NCI-H2107 treated with DMSO at 0.1 percent for 48 hours (cell line): ENCODE results near the gene RCN2.
"Not testable (repeated sequence)": the region's sequence is repeated elsewhere in the genome, so short reads cannot be mapped to it uniquely, and the experiment has no call there.

ENCODE experiments used
- DNase-seq: peaks from one replicate; lab custom pipeline; 2025; ENCODE audit not compliant: unreplicated experiment; lab: John Stamatoyannopoulos, UW

Gene RCN2, protein sequence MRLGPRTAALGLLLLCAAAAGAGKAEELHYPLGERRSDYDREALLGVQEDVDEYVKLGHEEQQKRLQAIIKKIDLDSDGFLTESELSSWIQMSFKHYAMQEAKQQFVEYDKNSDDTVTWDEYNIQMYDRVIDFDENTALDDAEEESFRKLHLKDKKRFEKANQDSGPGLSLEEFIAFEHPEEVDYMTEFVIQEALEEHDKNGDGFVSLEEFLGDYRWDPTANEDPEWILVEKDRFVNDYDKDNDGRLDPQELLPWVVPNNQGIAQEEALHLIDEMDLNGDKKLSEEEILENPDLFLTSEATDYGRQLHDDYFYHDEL

GRCh38 chr15:76931397-76932134 is at the start of gene RCN2:
Gene RCN2 (plus strand): TSS chr15:76931749. CDS start chr15:76931842, 93 bp downstream.
- DNase-seq = peak; percentile 37

- no peak for DNase-seq
Observed at GRCh38 chr15:76885212-76885611, 46.3 kb upstream of the RCN2 start.

DNA sequence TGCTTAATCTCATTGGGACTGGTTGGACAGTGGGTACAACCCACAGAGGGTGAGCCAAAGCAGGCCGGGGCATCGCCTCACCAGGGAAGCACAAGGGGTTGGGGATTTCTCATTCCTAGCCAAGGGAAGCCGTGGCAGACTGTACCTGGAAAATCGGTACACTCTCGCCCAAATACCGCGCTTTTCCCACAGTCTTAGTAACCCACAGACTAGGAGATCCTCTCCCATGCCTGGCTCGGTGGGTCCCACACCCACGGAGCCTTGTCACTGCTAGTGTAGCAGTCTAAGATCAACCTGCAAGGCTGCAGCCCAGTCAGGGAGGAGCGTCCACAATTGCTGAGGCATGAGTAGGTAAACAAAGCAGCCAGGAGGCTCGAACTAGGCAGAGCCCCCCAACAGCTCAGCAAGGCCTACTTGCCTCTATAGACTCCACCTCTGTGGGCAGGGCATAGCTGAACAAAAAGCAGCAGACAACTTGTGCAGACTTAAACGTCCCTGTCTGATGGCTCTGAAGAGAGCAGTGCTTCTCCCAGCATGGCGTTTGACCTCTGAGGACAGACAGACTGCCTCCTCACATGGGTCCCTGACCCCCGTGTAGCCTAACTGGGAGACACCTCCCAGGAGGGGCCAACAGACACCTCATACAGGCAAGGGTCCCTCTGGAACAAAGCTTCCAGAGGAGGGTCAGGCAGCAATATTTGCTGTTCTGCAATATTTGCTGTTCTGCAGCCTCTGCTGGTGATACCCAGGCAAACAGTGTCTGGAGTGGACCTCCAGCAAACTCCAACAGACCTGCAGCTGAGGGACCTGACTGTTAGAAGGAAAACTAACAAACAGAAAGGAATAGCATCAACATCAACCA is 44.0 kb upstream of the RCN2 start:
- not testable (repeated sequence) for DNase-seq

- not testable (repeated sequence) for DNase-seq
Observed at GRCh38 chr15:76892836-76893235, 38.7 kb upstream of the RCN2 start.

DNA sequence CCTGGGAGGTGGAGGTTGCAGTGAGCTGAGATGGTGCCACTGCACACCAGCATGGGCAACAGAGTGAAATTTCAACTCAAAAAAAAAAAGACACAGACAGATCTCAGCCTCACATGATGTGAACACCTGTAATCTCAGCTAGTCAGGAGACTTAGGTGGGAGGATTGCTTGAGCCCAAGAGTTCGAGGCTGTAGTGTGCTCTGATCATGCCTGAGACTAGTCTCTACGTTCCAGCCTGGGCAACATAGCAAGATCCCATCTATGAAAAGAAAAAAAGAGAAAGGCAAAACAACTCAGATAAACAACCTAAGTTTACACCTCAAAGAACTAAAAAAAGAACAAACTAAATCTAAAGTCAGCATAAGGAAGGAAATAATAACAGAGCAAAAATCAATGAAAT is 37.4 kb upstream of the RCN2 start:
- DNase-seq = no peak

- DNase-seq = no peak
Observed at GRCh38 chr15:76898102-76898501, 33.4 kb upstream of the RCN2 start.

- DNase-seq = not testable (repeated sequence)
Observed at GRCh38 chr15:76899176-76899930, 32.2 kb upstream of the RCN2 start.

GRCh38 chr15:76899931-76900310 is 31.6 kb upstream of the RCN2 start:
- not testable (repeated sequence) for DNase-seq

DNA sequence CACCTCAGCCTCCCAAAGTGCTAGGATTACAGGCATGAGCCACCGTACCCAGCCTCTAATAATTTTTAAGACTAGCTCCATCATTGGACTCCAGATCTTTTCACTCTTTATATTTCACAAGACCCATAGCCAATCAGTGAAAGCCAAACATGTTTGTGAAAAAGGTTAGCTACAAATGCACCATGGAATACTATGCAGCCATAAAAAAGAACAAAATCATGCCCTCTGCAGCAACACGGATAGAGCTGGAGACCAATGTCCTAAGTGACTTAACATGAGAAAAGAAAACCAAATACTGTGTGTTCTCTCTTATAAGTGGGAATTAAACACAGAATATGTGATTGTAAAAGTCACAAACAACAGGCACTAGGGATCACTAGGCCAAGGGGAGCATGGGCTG is 29.6 kb upstream of the RCN2 start:
- DNase-seq = no peak

DNA sequence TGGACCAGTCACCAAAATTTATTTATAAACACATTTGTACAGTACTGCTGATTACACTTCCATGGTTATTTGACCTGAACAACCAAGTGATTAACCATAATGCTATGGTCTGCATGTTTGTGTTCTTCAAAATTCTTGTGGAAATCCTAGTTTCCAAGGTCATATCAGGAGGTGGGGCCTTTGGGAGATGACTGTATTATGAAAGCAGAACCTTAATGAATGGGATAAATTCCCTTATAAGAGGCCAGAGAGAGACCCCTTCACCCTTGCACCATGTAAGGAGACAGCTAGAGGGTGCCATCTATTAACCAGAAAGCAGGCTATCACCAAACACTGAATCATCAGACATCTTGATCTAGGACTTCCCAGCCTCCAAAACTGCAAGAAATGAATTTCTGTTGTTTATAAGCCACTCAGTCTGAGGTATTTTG is 28.3 kb upstream of the RCN2 start:
- no peak for DNase-seq

DNA sequence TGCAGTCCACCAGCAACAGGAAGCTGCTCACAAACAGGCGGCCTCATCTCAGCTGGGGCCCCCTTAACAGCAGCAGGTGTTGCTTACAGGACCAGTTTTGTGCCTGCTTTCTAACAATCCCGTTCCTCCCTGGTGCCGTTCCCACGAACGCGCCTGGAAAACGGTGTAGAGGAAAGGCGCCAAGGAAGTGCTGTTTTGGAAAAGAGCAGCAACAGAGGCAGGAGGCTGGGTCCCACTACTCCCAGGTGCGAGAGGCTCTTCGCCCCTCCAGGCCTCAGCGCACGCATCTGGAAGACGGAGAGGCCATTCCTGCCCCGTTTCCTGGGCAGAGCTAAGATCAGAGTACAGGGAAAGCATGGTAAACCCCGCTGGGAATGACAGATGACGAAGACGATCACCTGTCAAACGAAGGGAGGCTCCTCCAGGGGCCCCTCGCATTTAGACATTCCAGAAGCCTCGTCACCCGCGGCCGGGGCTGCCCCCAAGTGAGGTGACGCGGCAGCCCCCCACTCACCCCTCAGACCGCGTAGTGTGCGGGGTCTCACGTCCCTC is 27.0 kb upstream of the RCN2 start:
- no peak for DNase-seq

DNA sequence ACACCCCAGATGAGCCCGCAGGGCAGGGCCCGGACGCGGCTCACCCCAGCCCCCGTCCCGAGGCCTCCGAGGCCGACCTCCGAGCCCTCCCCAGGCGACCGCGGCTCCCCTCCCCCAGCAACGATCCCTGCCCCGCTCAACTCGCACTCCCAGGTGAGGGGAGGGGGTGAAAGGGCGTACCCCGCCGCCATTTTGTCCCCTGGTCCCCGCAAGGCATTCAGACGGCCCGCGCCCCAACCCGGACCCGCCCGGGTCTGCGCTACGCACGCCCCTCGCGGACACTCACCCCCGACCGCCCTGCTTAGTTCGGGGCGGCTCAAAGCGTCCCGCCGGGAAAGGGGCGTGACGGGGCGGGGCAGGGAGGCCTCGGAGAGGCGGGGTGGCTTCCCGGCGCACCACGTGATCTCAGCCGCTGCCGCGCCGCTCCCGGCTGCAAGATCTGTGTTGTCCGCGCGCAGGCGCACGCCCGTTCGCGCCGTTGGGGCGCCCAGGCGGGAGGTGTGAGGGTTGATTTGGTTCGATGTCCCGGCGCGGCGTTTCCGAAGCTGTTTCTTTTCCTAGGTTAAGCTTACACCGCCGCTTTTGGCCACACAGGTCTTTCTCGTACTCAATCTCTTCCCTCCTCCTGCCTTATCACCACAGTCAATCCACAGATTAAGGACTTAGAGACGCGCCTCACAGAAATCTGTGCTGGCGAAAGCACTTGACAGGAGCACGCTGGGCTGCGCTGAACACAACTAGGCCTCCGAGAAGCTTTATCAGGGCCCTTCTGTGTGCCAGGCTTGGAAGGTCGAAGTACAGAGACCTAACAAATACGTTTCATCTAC is 26.3 kb upstream of the RCN2 start, which contains the start of gene SCAPER:
Gene SCAPER (minus strand): TSS at position 328 of the 827 bp plus-strand sequence. CDS start 21,523 bp downstream, outside the sequence.
- DNase-seq = peak; percentile 55

GRCh38 chr15:76905855-76906254 is 25.7 kb upstream of the RCN2 start:
- no peak for DNase-seq

DNA sequence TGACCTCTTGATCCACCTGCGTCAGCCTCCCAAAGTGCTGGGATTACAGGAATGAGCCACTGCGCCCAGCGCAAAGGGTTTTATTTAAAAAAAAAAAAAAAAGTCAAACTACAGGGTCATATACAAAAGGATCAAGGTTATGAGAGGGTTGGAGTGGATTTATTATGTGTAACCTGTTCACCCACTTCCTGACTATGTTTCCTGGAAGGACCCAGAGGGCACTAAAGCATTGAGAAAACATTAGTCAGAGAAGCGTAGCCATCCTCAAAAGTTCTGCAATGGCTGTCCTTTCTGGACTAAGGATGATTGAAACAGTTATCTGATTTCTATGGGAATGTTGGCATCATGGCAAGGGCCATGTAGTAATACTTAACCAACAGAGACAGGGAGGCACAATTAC is 19.1 kb upstream of the RCN2 start:
- DNase-seq = no peak

- DNase-seq = no peak
Observed at GRCh38 chr15:76913737-76914136, 17.8 kb upstream of the RCN2 start.

DNA sequence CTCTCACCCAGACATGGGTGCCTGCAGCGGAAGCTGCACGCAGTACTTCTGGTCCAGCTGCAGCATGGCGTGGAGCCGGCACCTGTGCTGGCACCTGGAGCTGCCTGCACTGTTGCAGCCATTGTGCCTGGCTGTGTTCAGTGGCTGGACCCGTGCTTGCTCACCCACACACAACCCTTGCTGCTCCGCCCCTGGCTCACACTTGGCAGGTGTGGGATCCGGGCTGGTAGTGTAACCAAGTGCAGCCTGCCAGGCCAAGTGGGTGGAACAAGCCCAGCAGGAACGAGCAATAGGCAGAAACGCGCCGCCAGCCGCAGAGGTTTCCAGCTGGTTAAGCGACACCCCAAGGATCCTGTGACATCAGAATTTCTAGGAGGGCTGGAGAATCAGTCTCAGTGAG is 15.2 kb upstream of the RCN2 start:
- no peak for DNase-seq

GRCh38 chr15:76928201-76928600 is 3.3 kb upstream of the RCN2 start:
- DNase-seq = no peak

- no peak for DNase-seq
Observed at GRCh38 chr15:76929011-76929760, 2.4 kb upstream of the RCN2 start.
